ENCODE data around the gene CACNA2D3.

CACNA2D3 gene

DNA sequence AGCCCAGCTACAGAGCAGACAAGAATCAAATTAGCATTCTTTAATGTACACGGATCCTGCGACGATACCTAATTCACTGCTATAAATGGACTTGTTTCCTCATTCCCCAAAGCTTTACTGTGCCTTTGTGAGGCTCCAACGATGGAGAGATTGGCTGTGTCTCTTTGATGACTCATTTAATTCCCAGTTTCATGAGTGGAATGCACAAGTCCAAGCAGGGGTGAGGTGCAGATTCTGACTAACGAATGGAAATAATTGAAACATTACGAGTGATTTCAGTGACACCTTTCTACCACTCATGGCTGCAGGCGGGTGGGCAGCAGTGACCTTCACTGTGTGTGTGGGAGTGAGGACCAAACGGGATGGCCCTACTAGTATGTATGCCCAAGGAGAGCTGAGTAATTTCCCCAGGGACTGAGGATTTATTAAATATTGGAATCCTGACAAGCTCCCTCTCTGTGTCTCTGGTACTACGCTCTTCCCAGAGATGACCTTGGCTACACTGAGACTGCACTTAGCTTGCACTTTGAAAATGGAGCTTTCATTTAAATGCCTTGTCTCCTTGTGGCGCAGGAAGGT, 156.7 kb downstream of the CACNA2D3 start:
- DNase-seq, result peak; percentile 4

DNA sequence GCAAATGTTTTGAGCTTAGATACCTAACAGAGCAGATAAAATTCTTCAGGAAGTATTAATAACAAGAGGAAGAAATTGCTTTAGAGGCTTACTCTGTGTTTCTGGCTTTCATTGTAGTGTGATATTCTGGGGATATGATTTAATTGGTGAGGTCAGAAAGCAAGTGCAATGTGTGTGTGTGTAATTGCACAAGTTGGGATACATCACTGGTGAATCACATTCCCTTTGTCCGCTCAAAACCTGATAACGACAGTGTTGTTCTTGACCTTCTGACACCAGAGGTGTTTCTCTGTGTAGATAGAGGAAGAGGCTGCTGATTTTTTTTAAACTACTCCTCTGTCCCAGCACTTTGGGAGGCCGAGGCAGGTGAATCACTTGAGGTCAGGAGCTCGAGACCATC, 161.1 kb downstream of the CACNA2D3 start:
- no peak for DNase-seq

DNA sequence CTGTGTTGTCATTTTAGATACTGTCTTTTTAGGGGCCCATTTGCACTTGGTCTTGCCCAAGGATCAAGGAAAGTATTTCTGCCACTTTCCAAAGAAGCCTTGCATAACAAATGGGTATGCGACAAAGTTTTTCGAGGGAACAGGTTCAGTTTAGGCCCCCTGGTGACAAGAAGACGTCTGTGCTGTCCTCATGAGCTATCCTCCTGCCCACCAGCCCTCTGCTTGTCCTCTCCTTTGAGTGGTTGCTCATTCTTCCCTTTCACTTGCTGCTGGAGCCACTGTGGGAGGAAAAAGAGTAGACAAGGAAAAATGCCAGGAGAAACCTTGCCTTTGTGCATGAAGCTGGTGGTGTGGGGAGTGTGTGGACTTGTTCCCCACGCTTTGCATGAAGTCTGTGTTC, 171.9 kb downstream of the CACNA2D3 start:
- no peak for DNase-seq

DNA sequence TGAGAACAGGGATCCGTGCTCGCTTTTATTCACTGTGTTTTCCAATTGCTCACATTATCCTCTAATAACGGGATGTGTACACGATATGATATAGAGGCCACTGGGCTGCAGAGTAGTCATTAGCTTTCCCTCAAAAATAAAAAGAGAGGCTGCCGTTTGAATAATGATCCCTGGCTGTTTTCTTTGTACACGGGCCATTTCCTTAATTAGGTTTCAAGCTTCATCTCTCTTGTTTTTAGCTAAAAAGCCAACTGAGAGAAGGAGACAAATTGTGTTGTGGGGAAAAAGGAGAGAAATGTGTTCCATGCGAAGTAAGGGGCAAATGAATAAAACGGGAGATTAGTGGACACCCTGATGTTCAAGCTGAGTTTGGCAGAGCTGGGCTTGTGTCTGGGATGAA, 174.2 kb downstream of the CACNA2D3 start:
- no peak for DNase-seq

DNA sequence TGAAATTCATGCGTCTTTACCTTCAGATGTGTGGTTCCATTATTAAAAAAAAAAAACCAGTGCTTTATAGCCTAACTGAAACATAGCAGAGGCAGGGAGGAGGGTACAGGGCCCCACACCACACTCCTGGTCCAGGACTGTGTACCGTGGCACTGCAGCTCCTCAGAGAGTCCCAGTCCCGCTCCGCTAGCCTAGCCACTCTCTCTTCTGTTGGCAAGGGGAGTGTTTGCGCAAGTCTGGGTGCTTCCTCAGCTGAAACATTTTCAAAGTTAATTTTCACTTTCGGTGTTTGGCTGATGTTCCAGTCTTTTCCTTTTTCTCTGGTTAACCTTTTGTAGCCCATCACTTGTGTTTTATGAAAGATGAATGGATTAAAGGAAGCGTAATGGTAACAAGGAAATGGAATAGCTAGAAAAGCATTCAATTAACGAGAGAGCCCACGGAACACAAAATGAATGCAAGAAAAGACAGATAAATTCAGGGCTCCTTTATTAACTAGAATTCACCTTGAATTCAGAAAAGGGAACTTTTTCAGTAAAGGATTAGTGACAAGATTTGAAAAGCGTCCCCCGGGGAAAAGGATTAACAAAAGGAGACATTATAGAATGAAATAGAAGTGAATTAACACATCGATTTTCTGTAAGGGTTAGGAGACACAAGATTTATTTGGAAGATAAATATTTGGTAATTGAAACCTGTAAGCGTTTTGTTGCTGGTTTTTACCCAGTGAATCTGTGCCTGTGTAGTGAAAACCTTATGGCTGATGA, 177.0 kb downstream of the CACNA2D3 start:
- no peak for DNase-seq

DNA sequence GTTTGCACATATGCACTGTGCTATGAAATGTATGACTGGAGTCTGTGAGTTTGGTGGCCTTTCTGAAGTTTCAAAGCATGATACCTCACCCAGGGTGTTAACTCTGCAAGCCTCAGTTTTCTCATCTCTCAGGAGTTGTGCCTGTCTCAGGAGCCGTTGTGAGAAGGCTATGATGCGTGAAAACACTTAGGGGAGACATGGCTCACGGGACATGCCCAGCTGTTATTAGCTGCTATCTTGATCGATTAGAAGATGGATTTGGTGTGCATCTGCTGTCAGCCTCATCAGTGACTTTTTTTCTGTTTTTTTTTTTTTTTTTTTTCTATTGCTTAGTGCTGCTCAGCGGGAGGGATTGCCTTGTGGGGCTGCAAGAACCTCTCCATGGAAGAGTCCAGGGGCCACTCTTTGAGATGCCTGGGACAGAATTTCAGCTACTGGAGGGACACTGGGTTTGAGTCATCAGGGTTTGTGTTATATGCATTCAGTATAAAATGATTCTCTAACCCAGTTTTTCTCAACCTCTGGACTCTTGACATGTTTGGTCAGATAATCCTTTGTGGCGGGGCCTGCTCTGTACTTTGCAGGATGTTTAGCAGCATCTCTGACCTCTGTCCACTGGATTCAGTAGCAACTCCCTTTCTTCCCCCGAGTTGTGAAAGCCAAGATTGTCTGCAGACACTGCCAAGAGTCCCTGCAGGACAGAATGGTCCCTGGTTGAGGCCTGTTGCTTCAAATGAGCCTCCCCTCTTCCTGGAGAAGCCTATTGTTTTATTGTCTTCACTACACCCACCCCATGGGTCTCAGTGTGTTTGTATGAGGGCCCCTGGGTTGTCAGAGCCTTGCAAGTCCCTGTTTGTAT, 181.4 kb downstream of the CACNA2D3 start:
- no peak for DNase-seq

DNA sequence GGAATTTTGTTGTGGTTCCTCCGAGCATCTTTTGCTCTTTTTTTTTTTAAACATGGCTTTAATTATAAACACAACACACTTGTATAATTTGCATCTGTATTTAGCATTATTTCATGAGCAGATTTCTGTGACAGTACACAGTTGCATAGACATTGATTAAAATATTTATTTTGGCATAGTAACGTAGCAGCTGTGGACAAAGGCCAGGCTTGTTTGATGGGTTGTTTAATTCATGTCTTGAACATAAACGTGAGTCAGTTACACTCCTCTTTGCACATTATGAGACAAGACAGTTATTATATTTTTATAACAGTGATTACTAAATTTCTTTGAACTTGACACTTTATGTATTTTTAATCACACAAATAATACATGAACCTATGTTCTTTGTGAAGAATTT, 182.5 kb downstream of the CACNA2D3 start:
- DNase-seq, result no peak

DNA sequence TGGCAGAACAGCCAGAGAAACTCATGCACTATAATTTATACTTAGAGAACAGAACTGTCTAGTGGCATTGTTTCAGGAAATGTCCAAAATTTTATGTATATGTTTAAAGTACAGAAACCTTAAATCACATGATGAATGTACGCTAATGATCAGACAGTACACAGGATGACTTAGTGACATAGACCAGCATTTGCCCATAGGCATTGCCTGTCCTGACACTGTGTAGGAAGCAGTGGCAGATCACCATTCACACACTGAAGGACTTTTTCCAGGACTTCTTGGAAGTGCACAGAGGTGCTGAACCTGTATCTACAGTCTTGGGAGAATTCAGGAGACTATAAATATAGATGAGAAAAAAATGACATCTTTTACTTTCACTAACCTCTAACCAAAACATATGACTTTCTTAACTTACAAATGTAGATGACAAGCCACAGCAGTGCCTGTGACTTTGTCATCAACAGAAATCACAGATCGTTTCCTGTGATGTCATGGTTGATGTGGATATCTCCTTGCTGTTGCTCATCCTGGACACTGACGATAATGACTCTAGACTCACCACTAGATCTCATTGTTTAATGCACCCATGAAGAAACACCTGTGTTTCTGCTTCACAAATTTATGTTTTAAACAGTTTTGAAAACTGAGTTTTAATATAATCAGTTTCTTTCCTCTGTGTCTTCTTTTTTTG, 183.2 kb downstream of the CACNA2D3 start:
- DNase-seq, result no peak

DNA sequence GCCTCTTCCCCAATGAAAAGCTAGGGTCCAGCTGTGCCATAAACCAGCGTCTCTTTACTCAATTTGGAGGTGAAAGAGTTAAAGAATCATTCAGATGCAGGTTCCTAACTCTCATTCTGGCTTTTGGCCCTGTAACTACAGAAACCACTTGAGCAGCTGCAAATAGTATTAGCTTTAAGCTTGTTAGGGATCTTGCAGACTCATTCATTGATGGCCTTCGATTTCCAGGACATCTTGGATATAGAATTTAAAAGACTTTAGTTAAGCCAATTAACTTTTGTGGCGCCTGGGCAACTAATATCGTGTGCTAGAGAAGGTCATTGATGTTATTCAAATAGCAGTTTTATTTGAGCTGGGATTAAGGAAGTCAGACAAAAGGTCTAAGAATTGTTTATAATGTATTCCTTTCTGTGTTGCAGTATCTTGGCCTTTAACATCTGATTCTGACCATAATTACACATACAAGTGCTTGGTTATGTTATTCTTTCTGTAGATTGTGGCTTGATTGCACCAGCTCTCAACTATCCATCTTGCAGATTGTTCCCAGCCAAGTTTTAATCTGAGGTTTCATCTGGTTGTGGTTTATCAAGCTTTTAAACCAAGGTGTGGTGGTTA, 185.3 kb downstream of the CACNA2D3 start:
- DNase-seq, result no peak

DNA sequence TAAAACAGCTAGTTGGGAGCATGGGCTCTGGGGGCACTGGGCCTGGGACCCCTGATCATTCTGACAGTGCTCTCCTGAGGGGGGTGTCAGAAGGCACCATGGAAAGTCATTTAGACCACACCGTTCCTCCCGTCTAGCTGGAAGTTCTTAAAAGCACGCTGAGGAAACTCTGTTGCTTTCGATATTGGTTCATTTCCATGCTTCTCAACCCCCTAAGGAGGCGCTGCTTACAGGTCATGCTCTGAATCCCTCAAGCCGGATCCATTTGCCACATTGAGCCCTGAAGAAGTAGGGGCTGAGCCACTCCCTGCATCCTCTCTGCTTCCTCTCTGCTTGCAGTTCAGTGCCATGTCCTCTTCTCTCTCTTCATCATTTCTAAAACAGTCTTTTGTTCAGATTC, 187.2 kb downstream of the CACNA2D3 start:
- DNase-seq, result no peak

DNA sequence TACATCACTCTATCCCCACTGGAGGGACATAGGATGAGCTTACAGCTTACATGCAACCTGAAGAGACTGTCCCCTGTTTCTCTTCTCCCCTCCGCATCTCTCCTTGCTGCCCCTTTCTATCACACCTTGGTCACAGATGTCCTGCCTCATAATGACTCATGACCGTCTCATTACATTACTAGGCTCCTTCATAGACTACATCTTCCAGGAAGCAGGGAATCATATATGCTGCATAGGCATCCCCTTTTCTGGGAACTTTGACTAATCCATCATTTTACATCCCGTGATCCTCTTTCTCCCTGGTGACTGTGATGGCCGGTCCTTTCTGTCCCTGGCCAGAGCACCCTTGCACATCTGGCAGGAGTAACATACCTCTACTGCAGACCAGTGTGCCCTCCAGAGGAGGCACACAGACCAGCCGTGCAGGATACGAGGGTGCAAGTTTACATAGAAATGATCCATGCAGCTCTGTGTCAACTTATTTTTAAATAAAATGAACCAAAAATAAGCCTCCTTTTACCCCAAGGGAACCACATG, 188.9 kb downstream of the CACNA2D3 start:
- no peak for DNase-seq

DNA sequence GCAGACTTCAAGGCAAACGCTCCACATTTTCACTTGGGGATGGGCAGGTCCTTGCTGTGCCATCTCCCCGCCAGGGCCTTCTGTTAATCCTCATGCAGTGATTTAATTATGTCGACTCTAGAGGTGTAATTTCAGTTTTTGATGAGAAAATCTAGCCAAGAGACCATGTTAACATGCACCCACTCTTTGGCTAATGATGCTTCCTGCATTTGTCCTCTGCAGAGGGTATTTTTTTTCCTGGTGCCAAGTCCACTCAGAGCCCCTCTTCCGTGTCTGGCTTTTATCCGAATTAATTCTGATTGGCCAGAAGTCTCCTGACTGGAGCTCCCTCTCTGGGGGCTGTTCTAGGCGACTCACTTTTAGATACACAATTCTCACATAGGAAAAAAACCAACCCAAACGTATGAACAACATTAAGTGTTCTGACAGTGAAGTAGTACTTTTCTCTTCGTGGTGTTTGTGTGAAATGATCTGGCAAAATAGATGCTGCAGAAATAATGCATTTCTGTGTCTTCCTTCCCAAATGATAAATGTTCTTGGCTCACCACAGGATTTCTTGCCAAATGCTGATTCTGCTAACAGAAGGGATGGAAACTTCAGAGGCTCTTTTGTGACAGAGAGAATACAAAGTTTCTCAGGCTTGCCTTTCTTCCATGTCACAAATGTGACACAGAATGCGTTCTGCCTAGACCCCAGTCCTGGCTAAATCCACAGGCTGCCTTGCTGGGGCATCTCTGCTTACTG, 190.0 kb downstream of the CACNA2D3 start:
- DNase-seq, result no peak

DNA sequence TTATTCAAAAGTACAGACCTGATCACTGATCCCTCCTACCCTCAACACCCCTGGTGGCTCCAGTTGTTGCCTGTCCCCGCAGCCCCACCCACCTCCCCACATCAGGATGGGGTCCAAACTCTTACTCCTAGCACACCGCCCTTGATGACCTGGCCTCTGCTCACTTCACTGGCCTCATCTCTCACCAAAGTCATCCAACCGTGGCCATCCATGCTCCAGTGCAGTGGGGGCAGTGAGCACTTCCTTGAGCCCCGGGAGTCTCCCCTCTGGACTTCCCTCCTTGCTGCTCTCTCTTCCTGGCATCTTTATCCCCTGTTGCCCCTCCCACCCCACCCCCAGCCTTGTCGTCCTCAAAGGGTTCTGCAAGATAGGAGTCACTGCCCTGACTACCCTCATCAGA, 191.1 kb downstream of the CACNA2D3 start:
- DNase-seq, result no peak

DNA sequence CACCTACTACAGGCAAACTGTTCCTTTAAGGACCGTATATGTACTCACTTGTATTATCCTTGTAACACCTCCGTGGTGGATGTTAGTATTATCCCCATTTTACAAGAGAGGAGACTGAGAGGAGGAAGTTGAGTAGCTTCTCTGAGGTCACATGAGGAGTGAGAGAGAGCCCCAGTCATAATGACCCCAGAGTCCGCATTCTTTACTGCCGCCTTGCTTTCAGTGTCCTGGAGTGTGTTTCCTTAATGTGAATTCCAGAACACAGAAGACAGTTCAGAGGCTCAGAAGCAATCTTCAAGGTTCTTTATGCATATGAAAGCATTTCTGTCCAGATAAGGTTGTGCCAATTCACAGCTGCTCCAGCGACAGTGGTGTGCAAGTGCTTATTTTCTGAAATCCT, 199.2 kb downstream of the CACNA2D3 start:
- no peak for DNase-seq

DNA sequence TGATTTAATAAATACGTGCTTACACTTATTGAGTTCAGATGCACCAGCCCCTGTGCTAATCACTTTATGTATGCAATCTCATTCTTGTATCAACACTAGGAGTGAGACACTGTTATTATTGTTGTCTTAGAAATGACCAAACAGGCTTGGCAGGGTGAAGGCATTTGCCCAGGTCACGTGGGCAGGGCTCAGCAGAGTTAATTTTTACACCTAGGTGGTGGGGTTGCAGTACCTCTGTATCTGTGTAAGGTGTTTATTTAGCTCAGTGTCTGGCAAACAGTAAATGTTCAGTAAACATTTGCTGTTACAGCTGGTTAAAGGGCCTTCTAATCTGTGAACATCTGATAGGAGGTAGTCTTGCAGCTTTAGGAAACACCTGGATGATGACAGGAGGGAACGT, 200.0 kb downstream of the CACNA2D3 start:
- DNase-seq, result no peak

DNA sequence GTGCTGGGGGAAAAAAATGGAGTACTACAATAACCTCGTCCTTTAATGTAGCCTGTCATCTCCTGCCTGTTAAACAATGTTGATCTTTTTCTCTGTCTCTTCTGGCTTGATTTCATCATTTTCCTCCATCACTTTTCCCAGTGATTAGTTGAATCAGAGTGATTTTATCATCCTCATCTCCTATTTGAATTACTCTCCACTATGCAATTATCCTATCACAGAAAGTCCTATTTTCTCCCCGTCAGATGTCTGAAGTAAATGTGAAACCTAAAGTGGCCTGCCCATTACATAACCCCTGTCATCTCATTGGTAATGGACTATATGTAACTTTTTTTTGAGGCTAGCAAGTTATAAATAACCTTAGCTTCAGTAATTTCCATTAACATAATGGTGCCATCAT, 201.8 kb downstream of the CACNA2D3 start:
- DNase-seq, result no peak

DNA sequence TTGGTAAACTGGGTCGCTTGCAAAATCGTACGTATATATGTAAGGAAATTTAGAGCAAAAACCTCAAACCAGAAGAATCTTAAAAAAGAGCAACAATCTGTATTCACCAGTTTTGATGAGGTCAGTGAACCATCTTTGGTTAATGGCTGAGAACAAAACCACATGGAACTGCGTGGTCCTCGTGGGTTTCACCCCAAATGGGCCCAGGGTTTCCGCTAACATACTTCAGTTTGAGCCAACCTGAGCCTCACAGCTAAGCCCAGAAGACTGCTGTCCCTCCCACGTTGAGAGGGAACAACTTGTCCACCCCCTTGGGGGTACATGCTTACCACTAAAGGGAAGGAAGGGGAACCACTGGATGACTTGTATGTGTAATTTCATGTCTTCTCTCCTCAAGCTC, 204.6 kb downstream of the CACNA2D3 start:
- no peak for DNase-seq

DNA sequence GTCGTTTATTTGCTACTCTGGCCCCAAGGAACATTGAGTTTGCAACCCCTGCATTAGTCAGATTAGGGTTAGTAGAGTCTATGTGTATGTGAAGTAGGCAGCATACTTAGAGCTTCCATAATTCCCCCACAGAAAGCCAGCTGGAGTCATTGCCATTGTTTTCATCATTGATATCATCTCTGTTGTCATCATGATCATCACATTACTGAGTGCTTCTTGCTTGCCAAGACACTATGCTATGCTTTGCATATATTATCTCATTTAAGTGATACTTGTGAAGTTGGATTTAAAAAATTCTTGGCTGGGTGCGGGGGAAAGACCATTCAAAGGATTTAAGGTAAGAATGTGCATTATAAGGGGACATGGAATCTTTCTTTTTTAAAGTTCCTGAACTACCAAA, 209.0 kb downstream of the CACNA2D3 start:
- DNase-seq, result no peak

DNA sequence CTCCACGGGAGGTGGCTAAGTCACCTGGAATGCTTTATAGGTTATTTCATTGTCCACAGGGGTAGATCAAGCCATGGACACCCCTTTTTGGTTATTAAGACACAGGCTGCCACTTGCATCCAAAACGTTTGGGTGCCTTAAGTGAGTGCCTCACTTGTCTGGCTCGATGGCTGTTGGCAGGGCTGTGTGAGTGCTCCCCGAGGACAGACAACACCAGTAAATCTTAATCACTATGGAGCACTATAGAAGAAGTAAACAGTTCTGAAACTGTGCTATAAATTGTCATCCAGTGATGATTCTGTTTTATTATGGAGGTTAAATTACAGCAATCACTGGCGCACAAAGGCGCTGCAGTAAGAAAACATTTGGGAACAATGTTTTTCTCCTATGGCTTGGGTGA, 215.5 kb downstream of the CACNA2D3 start:
- DNase-seq, result no peak

DNA sequence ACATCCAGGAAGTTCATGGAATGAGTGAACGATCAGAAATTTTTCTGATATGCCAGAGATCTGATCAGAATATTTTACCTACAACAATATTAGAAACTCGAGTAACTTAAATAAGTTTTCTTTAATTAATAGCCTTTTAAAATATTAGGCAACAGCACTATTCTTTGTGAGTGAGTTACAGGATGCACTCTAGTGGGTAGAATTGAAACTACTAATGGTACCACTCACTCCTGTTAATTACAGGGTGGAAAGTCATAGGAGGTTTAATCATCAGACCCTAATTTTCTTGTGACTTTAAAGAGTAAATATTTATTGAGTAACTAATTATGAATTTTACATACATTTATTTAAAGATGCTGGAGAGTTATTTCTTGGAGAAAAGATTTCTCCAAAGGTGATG, 217.3 kb downstream of the CACNA2D3 start:
- no peak for DNase-seq

DNA sequence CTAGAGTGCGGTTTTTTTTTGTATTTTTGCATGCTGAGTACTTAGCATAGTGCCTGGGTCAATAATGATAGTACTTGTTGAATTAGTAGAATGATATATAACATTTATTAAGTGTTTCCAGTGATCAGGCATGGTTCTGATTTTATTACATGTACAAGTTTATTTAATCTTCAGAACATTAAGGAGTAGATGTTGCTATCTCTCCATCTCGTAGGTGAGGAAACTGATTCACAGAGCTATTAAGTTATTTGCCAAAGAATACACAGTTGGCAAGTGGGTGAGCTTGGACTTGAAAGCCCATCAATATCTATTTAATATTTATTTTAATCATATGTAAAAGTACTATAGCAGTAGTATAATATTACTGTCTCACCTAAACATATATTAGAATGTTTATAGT, 219.5 kb downstream of the CACNA2D3 start:
- no peak for DNase-seq

DNA sequence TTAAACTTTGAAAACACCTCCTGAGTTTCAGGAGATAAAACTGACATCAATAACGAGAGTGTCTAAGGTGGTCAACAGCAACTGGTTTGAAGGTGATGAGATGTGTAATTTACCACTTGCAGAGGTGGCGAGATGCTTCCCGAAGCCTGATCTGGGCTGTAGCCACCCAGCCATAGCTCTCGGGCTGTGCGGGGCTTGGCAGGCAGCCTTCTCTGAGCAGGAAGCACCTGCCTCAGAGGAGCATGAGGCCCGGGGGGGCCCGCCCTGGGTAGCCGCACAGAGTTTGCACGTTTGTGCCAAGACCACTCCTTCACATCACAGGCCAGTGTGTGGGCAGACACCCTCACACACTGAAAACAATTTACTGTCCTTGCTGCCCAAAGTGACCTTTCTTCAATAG, 220.3 kb downstream of the CACNA2D3 start:
- no peak for DNase-seq

Measured in fibroblast of skin of back (primary cell).